HG03039 (cell line): ENCODE results near the gene COBLL1.
"Not testable (repeated sequence)": the region's sequence is repeated elsewhere in the genome, so short reads cannot be mapped to it uniquely, and the experiment has no call there.

ENCODE experiments used
- ATAC-seq: cut with Tn5 transposase; IDR thresholded peaks from one replicate; pipeline ENCODE4 v1.9.1; 2021; ENCODE audit warnings: mild to moderate bottlenecking, moderate library complexity; ENCODE audit not compliant: unreplicated experiment

COBLL1 gene

DNA sequence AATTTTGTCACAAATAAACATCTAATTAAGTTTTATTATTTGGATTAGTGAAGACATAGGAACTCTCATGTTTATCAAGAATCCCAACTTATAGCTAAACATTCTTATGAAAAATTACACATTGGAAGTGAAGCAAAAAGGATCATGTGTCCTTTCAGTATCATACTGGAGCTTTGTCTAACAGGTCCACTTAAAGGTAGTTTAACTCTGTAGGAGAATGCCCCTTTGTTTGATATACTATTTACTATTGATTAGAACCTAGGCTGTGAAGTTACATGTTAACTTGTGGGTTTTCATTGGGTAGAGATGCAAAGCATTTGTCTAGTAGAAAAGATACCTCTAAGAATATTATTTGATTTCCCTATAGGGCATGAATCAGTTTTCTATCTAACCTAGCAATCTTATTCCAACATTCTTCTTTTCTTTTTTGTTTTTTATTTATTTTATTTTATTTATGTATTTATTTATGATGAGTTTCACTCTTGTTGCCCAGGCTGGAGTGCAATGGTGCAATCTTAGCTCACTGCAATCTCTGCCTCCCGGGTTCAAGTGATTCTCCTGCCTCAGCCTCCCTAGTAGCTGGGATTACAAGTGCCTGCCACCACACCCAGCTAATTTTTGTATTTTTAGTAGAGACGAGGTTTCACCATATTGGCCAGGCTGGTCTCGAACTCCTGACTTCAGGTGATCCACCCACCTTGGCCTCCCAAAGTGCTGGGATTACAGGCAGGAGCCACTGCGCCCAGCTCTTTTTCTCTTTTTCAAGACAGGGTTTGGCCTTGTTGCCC, 18.5 kb upstream of the COBLL1 start:
- not testable (repeated sequence) for ATAC-seq

DNA sequence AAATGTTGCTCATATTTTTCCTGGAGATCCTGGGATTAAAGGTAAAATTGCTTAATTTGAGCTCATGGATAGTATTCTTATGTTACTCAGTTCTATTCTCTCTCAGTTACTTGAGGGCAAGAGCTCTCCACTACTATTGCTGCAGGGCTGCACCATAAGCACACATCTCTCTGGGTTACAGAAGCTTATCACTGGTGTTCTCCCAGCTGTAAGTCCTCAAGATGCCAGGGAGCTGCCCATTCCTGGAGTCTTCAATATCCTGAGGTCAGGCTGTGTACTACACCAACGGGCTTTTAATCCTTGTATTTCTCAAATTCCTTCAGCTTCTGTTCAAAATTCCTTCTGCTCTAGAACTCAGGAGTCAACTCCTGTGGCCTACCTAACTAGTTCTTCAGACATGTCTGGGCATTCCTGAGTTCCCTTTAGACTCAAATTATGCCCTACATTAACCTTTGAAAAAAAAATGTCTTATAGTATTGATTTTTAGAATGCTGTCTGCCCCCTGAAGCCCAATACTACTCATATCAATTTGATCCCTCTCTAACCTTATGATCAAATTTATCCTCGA, 17.7 kb upstream of the COBLL1 start:
- no peak for ATAC-seq

DNA sequence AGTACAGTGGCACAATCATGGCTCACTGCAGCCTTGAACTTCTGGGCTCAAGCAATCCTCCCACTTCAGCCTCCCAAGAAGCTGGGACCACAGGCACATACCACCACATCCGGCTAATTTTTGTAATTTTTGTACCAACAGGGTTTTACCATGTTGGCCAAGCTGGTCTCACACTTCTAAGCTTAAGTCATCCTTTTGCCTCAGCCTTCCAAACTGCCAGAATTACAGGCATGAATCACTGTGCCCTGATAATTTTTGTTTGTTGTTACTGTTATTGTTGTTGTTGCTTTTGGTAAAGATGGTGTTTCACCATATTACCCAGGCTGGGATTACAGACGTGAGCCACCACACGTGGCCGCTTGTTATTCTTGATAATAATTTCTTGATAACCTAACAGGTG, 10.5 kb upstream of the COBLL1 start:
- ATAC-seq: no peak

DNA sequence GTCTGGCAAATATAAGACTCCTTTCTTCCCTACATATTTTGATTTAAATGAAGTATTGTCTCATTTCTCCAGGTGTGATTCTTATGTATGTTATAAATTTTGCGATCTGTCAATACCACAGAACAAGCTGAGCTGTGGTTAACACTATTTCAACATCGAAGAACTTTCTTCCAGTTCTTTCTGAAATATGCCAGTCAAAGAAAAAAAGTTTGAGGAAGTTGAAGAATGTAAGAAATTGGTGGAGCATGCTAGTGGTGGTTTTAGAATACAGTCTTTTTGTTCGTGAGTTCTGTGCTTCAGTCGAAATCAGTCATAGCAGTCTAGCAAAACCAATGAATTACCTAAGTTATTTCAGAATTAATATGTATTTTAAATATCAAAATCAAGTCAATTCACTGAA, 8.6 kb upstream of the COBLL1 start:
- no peak for ATAC-seq

DNA sequence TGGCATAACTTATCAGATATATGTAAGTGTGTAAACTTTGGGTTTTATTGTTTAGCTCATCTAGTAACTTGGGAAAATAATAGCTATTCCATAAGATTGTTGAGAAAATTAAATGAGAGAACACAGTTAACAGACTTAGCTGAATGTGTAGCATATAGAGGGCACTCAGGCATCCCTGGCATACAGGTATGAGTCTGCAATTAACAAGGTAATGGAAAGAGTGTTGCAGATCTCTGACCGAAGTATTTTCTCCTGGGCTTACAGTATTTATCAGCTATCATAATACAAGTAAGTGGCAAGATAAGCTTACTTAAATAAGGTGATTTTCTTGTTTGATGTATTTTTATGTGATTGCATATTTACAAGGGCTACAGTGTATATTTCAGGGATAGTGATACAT, 7.9 kb upstream of the COBLL1 start:
- ATAC-seq: no peak

DNA sequence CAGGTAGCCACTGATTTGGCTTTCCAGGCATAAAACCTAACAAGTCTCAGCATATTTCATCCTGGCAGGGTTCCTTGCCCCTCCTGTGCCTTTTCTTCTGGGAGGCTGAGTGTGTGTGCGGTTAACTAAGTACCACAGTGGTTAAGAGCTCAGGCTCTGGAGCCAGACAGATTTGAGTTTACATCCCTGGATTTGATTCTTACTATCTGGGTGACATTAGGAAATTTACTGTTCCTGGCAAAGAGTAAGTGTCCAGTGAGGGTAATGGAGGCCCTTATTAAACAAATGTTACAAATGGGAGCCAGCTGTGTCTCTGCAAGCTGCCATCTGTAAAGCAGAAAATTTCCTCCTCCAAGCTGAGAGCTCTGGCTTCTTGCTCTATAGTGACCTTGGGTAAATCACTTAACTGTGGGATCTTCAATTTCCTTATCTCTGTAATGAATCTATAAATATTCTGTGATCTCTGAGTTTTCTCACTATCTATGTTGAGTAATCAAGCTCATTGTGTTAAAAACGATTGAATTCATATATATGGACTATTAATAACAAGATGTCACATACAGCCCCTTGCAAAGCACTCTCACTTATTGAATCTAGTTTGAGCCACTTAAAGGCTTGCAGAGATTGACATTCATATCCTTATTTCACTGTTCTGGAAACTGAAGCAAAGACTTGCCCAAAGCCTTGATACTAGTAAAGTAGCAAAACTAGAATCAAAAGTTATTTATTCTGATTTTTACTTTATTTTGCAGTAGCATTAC, 6.5 kb upstream of the COBLL1 start:
- ATAC-seq: no peak

DNA sequence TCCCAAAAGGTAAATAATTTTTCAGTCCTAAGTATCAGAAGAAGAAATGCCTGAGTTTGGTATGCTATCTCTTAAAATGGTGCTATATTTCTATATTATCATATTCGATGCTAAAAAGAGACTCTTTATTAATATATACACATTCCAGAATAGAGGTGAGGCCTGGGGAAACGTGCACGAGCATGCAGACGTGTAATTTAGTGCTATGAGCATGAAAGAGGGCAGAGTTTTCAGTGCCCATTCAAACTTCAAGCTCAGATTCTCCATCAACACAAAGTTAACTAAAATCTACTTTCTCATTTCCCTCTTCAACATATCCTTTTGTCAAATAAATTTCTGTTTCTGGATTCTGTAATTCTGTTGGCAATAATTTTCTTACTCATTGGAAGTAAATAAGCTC, 5.7 kb upstream of the COBLL1 start:
- ATAC-seq: no peak

DNA sequence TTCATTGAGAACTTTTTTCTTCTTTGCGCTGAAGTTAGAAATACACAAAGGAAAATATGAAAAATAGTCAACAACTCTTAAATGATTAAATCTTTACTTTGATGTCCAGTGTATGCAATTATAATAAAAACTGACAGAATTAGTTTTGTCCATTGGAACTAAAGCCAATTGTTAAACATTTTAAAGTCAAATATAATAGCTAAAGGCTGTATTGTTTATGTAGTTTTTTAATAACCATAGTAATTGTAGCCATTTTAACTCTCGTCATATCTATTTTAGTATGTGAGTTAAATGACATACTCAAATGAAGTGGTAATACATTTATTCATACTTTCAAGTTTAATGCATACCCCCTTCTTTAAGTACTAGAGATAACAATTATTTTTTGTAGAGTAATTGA, 4.7 kb upstream of the COBLL1 start:
- no peak for ATAC-seq

DNA sequence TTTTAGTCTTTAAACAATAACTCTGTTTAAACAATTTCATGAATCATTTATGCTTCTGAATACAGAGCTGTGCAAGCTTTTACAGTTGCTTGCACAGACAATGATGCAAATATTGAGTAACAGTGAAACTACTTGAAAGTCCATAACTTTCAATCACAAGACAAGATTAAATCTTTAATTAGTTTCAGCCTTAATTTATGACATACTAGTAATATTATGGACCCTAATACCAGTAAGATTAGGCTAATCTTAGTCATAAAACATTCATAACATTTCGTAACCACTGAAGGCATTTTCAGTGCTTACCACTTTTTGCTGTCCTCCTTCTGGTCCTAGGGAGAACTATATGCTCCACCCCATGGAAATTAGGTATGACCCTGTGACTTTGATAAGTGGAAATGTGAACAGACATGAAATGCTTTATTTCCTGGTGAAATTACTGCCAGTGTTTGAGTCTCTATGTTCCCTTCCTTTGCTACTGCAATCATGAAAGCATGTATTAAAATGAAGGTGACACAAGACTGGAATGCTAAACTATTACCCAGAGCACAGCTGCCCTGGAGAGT, 1.8 kb upstream of the COBLL1 start:
- ATAC-seq: no peak

DNA sequence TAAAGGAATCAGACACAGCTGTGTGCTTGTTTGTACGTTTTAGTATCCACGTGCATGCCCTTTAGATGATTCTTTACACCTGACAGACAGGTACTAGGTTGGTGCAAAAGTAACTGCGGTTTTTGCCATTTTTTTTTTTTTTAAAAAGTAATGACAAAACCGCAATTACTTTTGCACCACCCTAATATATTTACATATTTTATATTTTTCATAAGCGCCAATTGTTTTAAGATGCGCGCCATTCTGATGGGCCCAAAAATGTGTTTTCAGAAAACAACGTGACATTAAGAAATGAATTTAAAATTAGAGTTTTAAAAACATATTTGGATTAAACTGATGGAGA, 972 bp upstream of the COBLL1 start:
- ATAC-seq: no peak

DNA sequence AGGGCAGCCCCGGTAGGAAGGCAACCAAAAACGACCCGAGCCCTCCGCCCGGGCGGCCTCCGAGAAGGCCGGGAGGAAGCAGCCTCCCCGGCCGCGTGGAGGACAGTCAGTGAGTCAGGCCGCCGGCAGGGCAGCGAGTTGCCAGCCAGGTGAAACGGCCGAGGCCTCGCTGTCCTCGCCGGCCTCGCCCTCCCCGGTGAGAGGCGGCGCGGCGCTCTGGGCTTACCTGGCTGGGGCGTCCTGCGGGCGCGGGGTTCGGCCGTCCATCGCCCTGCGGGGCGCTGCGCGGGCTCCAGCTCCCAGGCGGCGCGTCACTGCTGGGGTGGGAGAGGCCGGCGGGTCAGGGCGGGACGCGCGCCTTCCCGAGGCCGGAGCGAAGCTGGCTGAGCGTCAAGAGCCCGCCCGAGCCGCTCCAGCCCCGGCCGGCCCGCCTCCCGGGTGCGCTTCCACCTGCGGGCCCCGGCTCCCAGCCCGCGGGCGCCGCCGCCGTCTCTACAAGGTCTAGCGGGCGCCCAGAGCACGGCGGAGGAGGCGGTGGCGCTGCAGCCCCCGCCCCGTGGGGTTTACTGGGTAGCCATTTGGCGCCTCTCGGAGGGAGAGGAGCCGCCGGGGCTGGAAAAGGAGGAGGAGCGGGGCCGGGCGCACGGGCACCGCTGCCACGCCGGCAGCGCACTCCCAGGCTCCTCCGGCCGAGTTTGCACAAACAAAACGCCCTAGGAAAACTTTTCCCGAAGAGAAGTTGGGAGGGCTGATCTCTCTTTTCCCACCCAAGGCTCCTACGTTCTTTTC, 499 bp downstream of the COBLL1 start:
- ATAC-seq: peak; percentile 51

DNA sequence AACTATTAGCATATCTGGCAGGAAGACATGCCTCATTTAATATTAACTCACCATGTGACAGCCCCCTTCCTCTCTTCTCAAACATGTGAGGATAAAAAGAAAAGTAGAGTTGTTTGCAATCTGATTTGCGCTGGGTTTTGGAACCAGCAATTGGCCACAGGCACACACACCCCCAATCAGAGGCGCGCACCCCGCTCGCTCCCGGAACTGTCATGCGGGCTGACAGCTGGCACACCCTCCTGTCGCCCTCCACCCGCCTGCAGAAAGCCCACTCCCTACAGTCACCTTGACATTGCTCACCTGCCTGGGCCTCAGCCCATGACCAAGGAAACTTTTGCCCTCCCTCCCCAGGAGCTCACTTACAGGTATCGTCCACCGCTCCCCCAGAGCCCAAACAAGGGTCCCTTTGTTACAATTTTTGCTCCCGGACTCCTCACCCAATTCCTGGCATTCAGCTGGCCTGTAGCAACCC, 1.1 kb downstream of the COBLL1 start:
- no peak for ATAC-seq

DNA sequence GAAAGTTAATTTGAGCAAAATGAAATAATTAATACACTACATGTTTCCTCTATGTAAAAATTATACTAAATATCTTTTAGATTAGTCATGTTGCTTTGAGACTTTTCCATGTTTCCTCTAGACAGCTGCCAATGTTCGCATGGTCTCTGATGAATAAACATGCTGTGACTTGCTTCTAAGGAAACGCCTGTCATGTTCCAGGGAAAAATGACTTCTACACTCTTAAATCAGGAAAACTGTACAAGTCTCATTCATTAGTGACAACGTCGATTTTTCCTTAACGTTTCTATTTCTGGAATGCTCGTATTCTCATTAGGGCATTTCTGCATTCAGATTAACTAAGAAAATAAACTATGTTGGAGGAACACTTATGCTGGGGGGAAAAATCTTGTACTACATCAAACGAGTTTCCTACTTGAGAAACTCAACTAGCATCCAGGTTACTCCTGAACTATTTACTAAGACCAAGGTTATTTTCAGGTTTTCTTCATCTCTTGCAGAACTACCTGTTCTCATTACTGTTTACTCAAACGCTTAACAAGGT, 1.6 kb downstream of the COBLL1 start:
- no peak for ATAC-seq

DNA sequence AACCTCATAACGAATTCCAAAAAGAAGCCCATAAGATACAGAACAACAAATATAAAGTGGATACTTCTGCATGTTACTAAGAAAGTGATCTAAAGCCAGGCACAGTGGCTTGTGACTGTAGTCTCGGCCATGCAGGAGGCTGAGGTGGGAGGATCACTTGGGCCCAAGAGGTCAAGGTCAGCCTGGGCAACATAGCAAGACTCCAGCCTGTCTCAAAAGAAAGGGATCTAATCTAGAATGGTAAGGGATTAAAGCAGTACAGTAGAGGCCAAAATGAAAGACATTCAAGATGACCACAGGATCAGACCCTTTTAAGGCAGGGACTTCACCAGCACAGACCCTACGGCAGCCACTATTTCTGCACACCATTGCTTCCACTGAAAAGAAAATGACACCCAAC, 3.8 kb downstream of the COBLL1 start:
- no peak for ATAC-seq

DNA sequence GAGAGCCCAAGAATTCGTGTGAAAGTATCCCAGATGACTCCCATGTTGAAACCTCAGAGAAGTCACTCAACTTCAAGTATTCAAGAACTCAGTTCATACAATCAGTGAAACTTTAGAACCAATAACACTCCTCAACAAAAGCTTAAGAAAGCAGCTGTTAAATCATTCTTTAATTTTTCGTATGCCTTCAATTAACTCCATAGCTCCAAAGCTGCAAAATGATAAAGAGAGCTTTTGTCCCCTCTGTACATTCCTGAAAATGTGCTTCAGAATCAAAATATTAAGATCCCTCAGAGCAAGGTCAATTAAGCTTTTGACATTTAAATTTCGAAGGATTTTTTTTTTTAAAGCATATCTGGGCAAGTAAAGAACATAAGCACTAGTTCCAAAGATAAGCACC, 4.7 kb downstream of the COBLL1 start:
- no peak for ATAC-seq

DNA sequence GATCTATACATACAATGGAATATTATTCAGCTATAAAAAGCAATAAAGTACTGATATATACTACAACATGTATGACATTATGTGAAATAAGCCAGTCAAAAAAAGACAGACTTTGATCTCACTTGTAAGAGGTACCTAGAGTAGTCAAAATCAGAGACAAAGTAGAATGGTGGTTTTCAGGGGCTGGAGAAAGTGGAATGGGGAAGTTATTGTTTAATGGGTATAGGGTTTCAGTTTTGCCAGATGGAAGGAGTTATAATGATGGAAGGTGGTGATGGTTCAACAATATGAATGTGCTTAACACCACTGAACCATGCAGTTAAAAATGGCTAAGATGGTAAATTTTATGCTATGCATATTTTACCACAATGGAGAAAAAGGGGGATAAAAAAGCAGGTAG, 6.3 kb downstream of the COBLL1 start:
- ATAC-seq: no peak

DNA sequence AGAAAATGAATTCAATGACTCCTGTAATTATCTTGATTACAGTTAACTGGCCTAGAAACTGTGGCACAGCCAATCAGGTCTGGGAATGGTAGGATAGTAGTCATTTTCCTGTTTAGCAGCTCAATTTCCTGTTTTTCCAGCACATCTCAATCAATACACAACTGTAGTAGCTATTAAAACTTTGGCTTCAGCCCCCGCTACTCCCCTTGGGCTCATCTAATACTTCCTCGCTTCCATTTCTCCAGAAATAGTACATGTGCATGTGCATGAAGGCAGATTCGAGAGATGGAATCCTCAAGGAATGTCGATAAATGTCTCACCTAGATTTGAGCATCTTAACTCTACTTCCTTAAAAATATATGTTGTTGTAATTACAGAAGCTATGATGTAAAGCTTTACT, 9.7 kb downstream of the COBLL1 start:
- no peak for ATAC-seq

DNA sequence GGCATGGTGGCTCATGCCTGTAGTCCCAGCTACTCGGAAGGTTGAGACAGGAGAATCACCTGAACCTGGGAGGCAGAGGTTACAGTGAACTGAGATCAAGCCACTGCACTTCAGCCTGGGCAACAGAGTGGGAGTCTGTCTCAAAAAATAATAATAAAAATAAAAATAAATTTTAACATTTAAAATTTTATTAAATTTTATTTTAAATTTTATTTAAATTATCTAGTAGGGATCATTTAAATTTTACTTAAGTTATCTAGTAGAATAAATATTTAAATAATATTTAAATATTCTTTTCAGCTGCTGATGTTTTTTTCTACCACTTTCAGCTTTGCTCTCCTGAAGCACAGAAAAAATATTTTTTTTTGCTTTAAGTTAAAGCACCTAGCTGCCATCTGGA, 10.4 kb downstream of the COBLL1 start:
- ATAC-seq: no peak

DNA sequence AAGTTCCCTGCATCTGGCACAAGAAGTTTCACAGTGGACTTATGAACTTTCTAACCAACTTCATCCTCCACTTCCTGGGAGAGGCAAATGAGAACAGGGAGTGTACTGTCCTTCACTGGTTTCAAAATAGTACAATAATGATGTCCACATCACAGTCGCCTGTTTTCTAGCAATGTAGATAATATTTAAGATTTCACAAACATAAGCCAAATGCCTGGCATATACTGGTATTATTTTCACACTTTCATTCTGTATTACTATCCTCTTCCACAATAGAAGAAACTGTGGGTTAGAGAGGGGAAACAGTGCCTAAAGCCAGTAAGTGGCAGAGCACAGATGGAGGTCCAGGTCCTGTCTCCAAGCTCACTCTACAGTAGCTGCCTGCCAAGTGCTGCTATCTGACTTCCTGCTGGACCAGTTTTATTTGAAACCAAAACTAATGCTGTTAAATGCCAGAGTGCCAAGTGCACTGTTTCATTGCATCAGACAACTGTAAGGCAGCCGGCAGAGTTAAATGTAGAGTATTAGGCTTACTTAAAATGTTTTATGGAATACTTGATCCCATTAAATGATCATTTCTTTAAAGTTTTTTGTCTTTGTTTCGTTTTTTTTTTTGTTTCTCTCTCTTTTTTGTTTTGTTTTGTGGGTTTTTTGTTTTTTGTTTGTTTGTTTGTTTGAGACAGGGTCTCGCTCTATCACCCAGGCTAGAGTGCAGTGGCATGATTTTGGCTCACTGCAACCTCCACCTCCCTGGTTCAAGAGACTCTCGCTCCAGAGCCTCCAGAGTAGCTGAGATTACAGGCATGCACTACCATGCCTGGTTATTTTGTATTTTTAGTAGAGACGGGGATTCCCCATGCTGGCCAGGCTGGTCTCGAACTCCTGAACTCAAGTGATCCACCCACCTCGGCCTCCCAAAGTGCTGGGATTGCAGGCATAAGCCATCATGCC, 15.1 kb downstream of the COBLL1 start:
- ATAC-seq: no peak

DNA sequence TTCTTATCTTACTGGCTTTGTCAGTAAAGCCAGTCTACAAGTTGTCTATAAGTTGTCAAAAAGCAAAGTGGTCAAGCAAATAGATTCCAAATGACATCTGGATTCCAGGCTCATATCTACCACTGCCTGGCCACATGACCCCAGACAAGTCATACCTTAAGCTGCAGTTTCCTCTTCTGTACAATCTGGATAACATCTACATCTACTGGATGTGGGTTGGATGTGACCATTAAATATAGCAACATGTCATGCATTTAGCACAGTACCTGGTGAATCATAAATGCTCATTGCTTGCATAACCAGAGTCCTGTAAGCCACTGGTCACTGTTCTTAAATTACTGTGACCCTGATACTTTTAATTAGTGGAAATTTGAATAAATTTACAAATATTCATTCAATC, 16.8 kb downstream of the COBLL1 start:
- ATAC-seq: no peak
